KBM-7 (cell line): Measurements from ENCODE around the gene RAPGEF4.
A peak's percentile ranks its signal among the peaks of the same experiment; 100 is the strongest.

ENCODE experiments used
- DNase-seq: peaks from one replicate; pipeline ENCODE4 v3.0.0-alpha.2; 2015
- in situ Hi-C: fragments of 300-500 bp; cut with MboI; formaldehyde crosslinking; loops from 2 replicates; pipeline ENCODE4 v1.14.3; 2020; ENCODE audit warnings: low sequenced_read_pairs, low pct_unique_long_range_greater_than_20kb, mixed read lengths

Gene RAPGEF4

GRCh38 chr2:172735582-172736423 lies at the start of gene RAPGEF4:
RAPGEF4 (plus strand) TSS chr2:172735845; CDS start chr2:172735984, 139 bp downstream.
- in situ Hi-C loops: no loop called here
- peak; percentile 47 for DNase-seq

- in situ Hi-C loops: loop anchor here (25.0 kb wide), 1 partner anchor 531 kb away; no protein-coding TSS in a partner anchor
- DNase-seq: peak; percentile 58
Observed at GRCh38 chr2:172693037-172693436, 42.6 kb upstream of the RAPGEF4 start.

- peak; percentile 34 for DNase-seq
- in situ Hi-C loops: loop anchor here (25.0 kb wide), 1 partner anchor 531 kb away; no protein-coding TSS in a partner anchor
Observed at GRCh38 chr2:172693529-172694455, 41.9 kb upstream of the RAPGEF4 start.

- in situ Hi-C loops: loop anchor here (25.0 kb wide), 1 partner anchor 535 kb away; no protein-coding TSS in a partner anchor
- no peak for DNase-seq
Observed at GRCh38 chr2:172697296-172697695, 38.3 kb upstream of the RAPGEF4 start.

GRCh38 chr2:172698041-172698863 lies 37.4 kb upstream of the RAPGEF4 start:
- peak; percentile 60 for DNase-seq
- in situ Hi-C loops: loop anchor here (25.0 kb wide), 1 partner anchor 536 kb away; no protein-coding TSS in a partner anchor

GRCh38 chr2:172701250-172701649 lies 34.4 kb upstream of the RAPGEF4 start:
- DNase-seq: no peak

GRCh38 chr2:172702451-172702850 lies 33.2 kb upstream of the RAPGEF4 start:
- no peak for DNase-seq
- in situ Hi-C loops: loop anchor here (25.0 kb wide), 1 partner anchor 240 kb away; no protein-coding TSS in a partner anchor

More at GRCh38 chr2:172701250-172701649, 34.4 kb upstream of the RAPGEF4 start:
- in situ Hi-C loops: loop anchor here (25.0 kb wide), 1 partner anchor 239 kb away; no protein-coding TSS in a partner anchor

- peak; percentile 67 for DNase-seq
- in situ Hi-C loops: loop anchor here (25.0 kb wide), 1 partner anchor 242 kb away; no protein-coding TSS in a partner anchor
Observed at GRCh38 chr2:172704072-172704936, 31.3 kb upstream of the RAPGEF4 start.

- no peak for DNase-seq
- in situ Hi-C loops: loop anchor here (25.0 kb wide), 1 partner anchor 243 kb away; no protein-coding TSS in a partner anchor
Observed at GRCh38 chr2:172705352-172705751, 30.3 kb upstream of the RAPGEF4 start.

GRCh38 chr2:172708247-172708646 lies 27.4 kb upstream of the RAPGEF4 start:
- in situ Hi-C loops: loop anchor here (25.0 kb wide), 1 partner anchor 246 kb away; no protein-coding TSS in a partner anchor

GRCh38 chr2:172709566-172710291 lies 25.9 kb upstream of the RAPGEF4 start:
- in situ Hi-C loops: loop anchor here (25.0 kb wide), 1 partner anchor 247 kb away; no protein-coding TSS in a partner anchor
- DNase-seq: no peak

More at GRCh38 chr2:172708247-172708646, 27.4 kb upstream of the RAPGEF4 start:
- no peak for DNase-seq

- DNase-seq: peak; percentile 67
Observed at GRCh38 chr2:172710584-172711047, 25.0 kb upstream of the RAPGEF4 start.

GRCh38 chr2:172711110-172711509 lies 24.5 kb upstream of the RAPGEF4 start:
- in situ Hi-C loops: loop anchor here (25.0 kb wide), 1 partner anchor 249 kb away; no protein-coding TSS in a partner anchor

More at GRCh38 chr2:172710584-172711047, 25.0 kb upstream of the RAPGEF4 start:
- in situ Hi-C loops: loop anchor here (25.0 kb wide), 1 partner anchor 248 kb away; no protein-coding TSS in a partner anchor

GRCh38 chr2:172712251-172712650 lies 23.4 kb upstream of the RAPGEF4 start:
- in situ Hi-C loops: loop anchor here (25.0 kb wide), 1 partner anchor 250 kb away; no protein-coding TSS in a partner anchor
- DNase-seq: no peak

More at GRCh38 chr2:172711110-172711509, 24.5 kb upstream of the RAPGEF4 start:
- no peak for DNase-seq

- in situ Hi-C loops: loop anchor here (25.0 kb wide), 1 partner anchor 251 kb away; no protein-coding TSS in a partner anchor
- DNase-seq: no peak
Observed at GRCh38 chr2:172713365-172713875, 22.2 kb upstream of the RAPGEF4 start.

- no peak for DNase-seq
- in situ Hi-C loops: loop anchor here (25.0 kb wide), 1 partner anchor 260 kb away; no protein-coding TSS in a partner anchor
Observed at GRCh38 chr2:172722481-172722880, 13.2 kb upstream of the RAPGEF4 start.
